ENCODE results near the gene F8.

- TF ChIP-seq EZH2 (IDR thresholded peaks at IDR 0.05; ENCODE audit: borderline replicate concordance, low read length) (no peak), CTCF (IDR thresholded peaks at IDR 0.05; ENCODE audit: low read length) (no peak)
Observed at GRCh38 chrX:154890990-154891639, 131.4 kb downstream of the F8 start.
